ENCODE measurements around the gene CSNK2B. TPM values are rescaled to one million over a fixed set of nuclear protein-coding genes. Genes with fewer than 3 reads are reported as not detected.
A peak's percentile ranks its signal among the peaks of the same experiment; 100 is the strongest.

CSNK2B gene
- total and polyA plus RNA-seq, 9 of the 15 experiments (the other 6 are each of a cell fraction or from before 2014, with no cell fraction given) = 120 to 1,126 (median 529) TPM

DNA sequence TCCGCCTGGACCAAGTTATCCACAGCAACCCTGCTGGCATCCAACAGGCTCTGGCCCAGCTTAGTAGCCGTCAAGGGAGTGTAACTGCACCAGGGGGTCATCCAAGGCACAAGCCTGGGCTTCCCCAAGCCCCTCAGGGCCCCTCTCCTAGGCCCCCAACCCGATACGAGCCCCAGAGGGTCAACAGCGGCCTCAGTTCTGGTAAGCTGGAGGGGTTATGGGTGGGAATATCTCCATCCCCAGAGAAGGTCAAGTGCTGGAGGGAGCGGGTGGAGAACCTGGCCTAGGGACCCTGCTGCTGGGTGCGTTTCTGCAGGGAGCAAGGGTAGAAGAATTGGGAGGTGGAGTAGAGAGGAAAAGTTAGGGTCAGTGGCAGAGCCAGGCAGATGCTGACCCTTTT is 32.4 kb upstream of the CSNK2B start:
- 0 out of 4 replicates have a peak overlapping the region, but pooled peaks of 1 of the 2 experiments have one; percentile 29 for H3K9ac ChIP-seq (ENCODE audit: insufficient read depth in 1 of 2, low read depth in 2 of 2, low read length in 2 of 2)
- peaks cover 98% of the 10 kb centered on the region for H3K36me3 ChIP-seq (ENCODE audit: control insufficient read depth, insufficient read depth, low read length)
- no peaks in the 10 kb centered on the region for H3K9me1 ChIP-seq (ENCODE audit: control insufficient read depth, insufficient read depth, low read length)
- no peak overlapping the region for H2AFZ ChIP-seq (ENCODE audit: low read depth, low read length)
- peaks cover 27% of the 10 kb centered on the region for H4K20me1 ChIP-seq (replicated peaks; ENCODE audit: control insufficient read depth, insufficient read depth, low read length)
- peaks cover 3 to 27% of the 10 kb centered on the region in 2 experiments; a peak in 4 of 5 replicates for H3K4me1 ChIP-seq (replicated peaks in 1 of 2; ENCODE audit: control insufficient read depth in 2 of 2, insufficient read depth in 2 of 2, low read length in 2 of 2)
- BruUV-seq (replicated peaks) = no TSS peak
- ATAC-seq (no peak), FAIRE-seq (no peak), DNase-seq (ENCODE audit: extremely low read depth in 1 of 4, low spot score in 3 of 4) (no peak)
- POLR2A ChIA-PET = interaction anchor here (0.8 to 14.8 kb wide), 6 partner anchors 8 to 137 kb away, joined by 3 to 274 read pairs (median 48); partner anchors contain the start of genes APOM, BAG6, GPANK1 and PRRC2A
- H3K27ac ChIP-seq (ENCODE audit: extremely low read depth, low read depth, low read length) = no peak overlapping the region; the same call in 2 of the 3 replicates
- no peak overlapping the region for H3K4me3 ChIP-seq
- H3K9me3 ChIP-seq (replicated peaks; ENCODE audit: control insufficient read depth, insufficient read depth, low read depth, low read length) = no peaks in the 10 kb centered on the region
- H3K79me2 ChIP-seq (ENCODE audit: control insufficient read depth, insufficient read depth, low read length) = peaks cover 9% of the 10 kb centered on the region; the same call in 1 of the 3 replicates
- in situ Hi-C loops (cut with MboI) (no loop called here), intact Hi-C loops (cut with micrococcal nuclease) (no loop called here)
- WGBS (ENCODE audit: insufficient coverage, low coverage, missing lambda C conversion rate) = 90% methylated on average over 7 of the region's 7 CpGs
- CTCF ChIA-PET (ENCODE audit: low intra/inter-chr PET ratio) = no interaction called here
- H3K27me3 ChIP-seq (ENCODE audit: control insufficient read depth in 2 of 2, insufficient read depth in 2 of 2, low read length in 2 of 2) = no peaks in the 10 kb centered on the region
- no peak overlapping the region for H3K4me2 ChIP-seq (ENCODE audit: insufficient read depth, low read length)
- TF ChIP-seq ZNF41 (CRISPR knock-in tag; conservative IDR thresholded peaks at IDR 0.05) = no peak
- no peak for TF ChIP-seq SMAD2 (IDR thresholded peaks at IDR 0.05; ENCODE audit: low read depth, low read length)
- TF ChIP-seq, protein P1, sequence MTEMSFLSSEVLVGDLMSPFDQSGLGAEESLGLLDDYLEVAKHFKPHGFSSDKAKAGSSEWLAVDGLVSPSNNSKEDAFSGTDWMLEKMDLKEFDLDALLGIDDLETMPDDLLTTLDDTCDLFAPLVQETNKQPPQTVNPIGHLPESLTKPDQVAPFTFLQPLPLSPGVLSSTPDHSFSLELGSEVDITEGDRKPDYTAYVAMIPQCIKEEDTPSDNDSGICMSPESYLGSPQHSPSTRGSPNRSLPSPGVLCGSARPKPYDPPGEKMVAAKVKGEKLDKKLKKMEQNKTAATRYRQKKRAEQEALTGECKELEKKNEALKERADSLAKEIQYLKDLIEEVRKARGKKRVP (CRISPR knock-in tag; IDR thresholded peaks at IDR 0.05) = no peak
- no peak for TF ChIP-seq ZNF316 (IDR thresholded peaks at IDR 0.05)
- TF ChIP-seq, protein P2, sequence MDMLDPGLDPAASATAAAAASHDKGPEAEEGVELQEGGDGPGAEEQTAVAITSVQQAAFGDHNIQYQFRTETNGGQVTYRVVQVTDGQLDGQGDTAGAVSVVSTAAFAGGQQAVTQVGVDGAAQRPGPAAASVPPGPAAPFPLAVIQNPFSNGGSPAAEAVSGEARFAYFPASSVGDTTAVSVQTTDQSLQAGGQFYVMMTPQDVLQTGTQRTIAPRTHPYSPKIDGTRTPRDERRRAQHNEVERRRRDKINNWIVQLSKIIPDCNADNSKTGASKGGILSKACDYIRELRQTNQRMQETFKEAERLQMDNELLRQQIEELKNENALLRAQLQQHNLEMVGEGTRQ (CRISPR knock-in tag; IDR thresholded peaks at IDR 0.05) = no peak
- peak; percentile 5 for TF ChIP-seq POLR2B (IDR thresholded peaks at IDR 0.05; ENCODE audit: low read depth, partially characterized antibody)
- TF ChIP-seq NCOR1 (IDR thresholded peaks at IDR 0.05) = no peak
- TF ChIP-seq ZNF133 (CRISPR knock-in tag; IDR thresholded peaks at IDR 0.05) = no peak
- no peak for TF ChIP-seq SRSF3 (IDR thresholded peaks at IDR 0.05; ENCODE audit: insufficient read depth, low read length)
- TF ChIP-seq POLR2G (IDR thresholded peaks at IDR 0.05; ENCODE audit: low read depth, low read length) = peak; percentile 74
- TF ChIP-seq MEIS2 (IDR thresholded peaks at IDR 0.05; ENCODE audit: partially characterized antibody) = no peak
- TF ChIP-seq, protein P3, sequence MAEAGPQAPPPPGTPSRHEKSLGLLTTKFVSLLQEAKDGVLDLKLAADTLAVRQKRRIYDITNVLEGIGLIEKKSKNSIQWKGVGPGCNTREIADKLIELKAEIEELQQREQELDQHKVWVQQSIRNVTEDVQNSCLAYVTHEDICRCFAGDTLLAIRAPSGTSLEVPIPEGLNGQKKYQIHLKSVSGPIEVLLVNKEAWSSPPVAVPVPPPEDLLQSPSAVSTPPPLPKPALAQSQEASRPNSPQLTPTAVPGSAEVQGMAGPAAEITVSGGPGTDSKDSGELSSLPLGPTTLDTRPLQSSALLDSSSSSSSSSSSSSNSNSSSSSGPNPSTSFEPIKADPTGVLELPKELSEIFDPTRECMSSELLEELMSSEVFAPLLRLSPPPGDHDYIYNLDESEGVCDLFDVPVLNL (CRISPR knock-in tag; IDR thresholded peaks at IDR 0.05; ENCODE audit: low read depth) = no peak
- no peak for TF ChIP-seq MYBL2 (IDR thresholded peaks at IDR 0.05; ENCODE audit: low read depth)
- TF ChIP-seq MYBL2 (CRISPR knock-in tag; IDR thresholded peaks at IDR 0.05; ENCODE audit: borderline replicate concordance) = no peak
- no peak for TF ChIP-seq ZNF785 (CRISPR knock-in tag; IDR thresholded peaks at IDR 0.05)
- TF ChIP-seq NR3C1 (CRISPR knock-in tag; IDR thresholded peaks at IDR 0.05) = no peak
- TF ChIP-seq RBFOX2 (IDR thresholded peaks at IDR 0.05; ENCODE audit: low read depth, low read length) = peak; percentile 55
- no peak for TF ChIP-seq EWSR1 (IDR thresholded peaks at IDR 0.05; ENCODE audit: borderline replicate concordance, low read depth, partially characterized antibody)
- TF ChIP-seq NUFIP1 (IDR thresholded peaks at IDR 0.05; ENCODE audit: partially characterized antibody) = no peak
- peak; percentile 79 for TF ChIP-seq RBM22 (IDR thresholded peaks at IDR 0.05; ENCODE audit: low read depth, low read length, poor library complexity, severe bottlenecking)
